Measurements from ENCODE around the gene TPCN1.
"Not testable (repeated sequence)": the region's sequence is repeated elsewhere in the genome, so short reads cannot be mapped to it uniquely, and the experiment has no call there.

Gene TPCN1

GRCh38 chr12:113196582-113196981 lies 24.7 kb upstream of the TPCN1 start:
- DNase-seq (ENCODE audit: low read depth, low spot score), result no peak

- DNase-seq (ENCODE audit: low read depth, low spot score), result no peak
These were observed 24.3 kb upstream of the TPCN1 start for GRCh38 chr12:113196990-113197389.

DNA sequence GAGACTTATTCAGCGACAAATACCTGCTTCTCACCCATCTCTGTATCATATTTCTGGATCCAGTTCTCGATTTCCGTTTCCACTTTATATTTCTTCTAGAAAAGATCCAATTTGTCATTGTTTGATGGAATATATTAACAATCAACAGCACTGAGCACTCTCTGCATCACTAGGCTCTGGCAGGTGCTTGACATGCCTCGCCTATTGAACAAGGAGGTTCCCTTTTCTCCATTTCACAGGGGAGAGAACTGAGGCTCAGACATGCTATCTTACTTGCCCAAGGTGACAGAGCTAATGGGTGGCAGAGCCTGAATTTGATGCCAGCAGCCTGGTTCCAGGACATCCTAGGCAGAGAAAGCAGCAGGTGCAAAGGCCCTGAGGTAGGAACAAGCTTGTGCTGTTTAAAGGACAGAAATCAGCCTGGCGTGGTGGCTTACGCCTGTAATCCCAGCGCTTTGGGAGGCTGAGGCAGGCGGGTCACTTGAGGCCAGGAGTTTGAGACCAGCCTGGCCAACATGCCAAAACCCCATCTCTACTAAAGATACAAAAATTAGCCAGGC lies 23.7 kb upstream of the TPCN1 start:
- DNase-seq (ENCODE audit: low read depth, low spot score), result no peak

GRCh38 chr12:113198296-113198695 lies 23.0 kb upstream of the TPCN1 start:
- no peak for DNase-seq (ENCODE audit: low read depth, low spot score)

GRCh38 chr12:113200021-113200797 lies 21.1 kb upstream of the TPCN1 start:
- no peak for DNase-seq (ENCODE audit: low read depth, low spot score)

DNA sequence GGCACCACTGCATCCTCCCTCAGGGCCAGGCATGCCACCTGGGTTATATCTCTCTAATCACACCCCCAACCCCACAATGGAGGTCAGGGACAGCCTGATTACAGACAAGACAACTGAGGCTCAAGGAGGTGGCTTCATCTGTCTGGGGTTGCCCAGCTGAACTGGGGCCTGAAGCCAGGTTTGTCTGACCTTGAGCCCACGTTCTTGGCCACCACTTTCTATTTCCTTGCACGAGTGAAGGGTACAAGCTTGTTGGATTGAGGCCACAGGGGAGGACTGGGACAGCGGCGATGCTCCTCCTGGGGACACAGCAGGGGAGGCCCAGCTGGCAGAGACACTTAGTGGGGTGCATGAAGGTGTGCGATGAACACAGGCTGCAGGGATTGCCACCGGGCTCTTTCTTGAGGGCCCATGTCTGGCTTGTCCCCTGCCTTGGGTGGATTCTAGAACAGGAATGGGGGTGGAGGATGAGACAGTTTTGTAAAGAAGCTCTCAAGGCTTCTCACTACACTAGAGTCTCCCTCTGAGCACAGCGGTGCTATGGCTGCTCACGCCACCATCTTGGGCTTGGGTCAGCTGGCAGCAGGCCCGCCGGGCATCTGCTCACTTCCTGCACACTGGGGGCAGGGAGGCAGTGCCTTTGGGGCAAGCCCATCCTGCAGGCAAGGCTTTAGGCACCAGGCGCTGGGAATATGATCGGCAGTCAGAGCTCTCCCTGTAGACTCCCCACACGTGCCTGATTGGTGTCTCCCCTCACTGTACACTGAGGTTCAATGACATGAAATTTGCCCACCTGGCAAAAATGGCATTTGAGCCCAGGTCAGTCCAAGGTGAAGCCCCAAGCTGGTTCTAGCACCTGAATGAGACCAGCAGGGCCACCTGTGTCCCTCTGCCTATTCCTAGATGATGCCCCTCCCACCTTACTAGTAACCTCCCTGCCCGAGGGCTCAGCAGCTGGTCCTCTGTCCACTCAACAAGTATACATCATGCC lies 19.8 kb upstream of the TPCN1 start:
- no peak for DNase-seq (ENCODE audit: low read depth, low spot score)

DNA sequence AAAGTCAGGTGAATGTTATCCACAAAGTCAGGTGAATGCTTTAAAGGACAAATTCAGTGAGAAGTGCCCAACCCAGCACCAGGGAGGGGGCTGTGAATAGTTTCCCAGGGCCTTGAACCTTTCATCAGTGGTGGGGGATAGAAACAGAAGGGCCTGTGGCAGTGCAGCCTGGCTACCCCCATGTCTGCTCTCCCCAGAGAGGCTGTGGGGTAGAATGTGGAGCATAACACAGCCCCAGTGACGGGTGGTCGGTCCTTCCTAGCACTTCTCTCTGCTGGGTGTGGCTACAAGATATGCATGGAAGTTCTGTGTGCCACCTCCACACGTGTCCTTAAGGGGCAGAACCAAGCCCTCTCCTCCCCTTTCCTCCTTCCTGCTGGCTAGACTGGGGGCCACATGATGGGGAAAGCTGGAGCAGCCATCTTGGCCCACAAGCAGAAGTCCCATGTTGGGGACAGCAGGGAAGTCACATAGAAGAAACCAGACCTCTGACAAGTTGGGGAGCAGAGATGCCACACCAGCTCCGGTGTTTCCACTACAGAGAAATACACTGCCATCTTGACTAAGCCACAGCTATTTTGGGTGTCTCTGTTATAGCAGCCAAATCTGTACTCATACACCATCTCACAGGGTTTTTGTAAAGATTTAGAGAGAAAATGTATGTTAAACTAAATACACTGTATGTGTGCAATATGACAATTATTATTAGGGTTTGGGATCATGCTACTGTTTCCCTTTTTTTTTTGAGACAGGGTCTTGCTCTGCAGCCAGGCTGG lies 18.8 kb upstream of the TPCN1 start:
- DNase-seq (ENCODE audit: low read depth, low spot score), result no peak

- DNase-seq (ENCODE audit: low read depth, low spot score), result no peak
These were observed 17.2 kb upstream of the TPCN1 start for GRCh38 chr12:113203852-113204760.

- DNase-seq (ENCODE audit: low read depth, low spot score), result no peak
These were observed 16.5 kb upstream of the TPCN1 start for GRCh38 chr12:113204804-113205203.

GRCh38 chr12:113206802-113207201 lies 14.5 kb upstream of the TPCN1 start:
- not testable (repeated sequence) for DNase-seq (ENCODE audit: low read depth, low spot score)

DNA sequence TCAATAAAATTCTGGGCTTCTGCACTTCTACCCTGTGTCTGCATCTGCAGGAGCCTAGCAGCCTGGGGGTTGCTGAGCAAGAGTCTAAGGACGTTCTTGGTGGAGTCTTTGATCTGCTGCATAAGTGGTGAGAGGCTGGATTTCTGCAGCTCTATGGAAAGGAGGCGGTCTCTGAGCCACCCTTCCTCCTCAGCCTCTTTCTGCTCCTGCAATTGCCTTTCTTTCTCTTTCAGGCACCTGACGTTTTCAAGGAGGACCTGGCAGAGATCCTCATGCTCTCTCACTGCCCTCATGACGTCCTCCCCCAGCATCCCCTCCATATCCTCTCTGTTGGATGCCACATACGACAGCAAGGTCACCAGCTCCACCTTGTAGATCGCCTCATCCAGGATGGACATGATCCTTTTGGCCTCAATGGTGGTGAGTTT lies 13.6 kb upstream of the TPCN1 start:
- DNase-seq (ENCODE audit: low read depth, low spot score), result no peak

DNA sequence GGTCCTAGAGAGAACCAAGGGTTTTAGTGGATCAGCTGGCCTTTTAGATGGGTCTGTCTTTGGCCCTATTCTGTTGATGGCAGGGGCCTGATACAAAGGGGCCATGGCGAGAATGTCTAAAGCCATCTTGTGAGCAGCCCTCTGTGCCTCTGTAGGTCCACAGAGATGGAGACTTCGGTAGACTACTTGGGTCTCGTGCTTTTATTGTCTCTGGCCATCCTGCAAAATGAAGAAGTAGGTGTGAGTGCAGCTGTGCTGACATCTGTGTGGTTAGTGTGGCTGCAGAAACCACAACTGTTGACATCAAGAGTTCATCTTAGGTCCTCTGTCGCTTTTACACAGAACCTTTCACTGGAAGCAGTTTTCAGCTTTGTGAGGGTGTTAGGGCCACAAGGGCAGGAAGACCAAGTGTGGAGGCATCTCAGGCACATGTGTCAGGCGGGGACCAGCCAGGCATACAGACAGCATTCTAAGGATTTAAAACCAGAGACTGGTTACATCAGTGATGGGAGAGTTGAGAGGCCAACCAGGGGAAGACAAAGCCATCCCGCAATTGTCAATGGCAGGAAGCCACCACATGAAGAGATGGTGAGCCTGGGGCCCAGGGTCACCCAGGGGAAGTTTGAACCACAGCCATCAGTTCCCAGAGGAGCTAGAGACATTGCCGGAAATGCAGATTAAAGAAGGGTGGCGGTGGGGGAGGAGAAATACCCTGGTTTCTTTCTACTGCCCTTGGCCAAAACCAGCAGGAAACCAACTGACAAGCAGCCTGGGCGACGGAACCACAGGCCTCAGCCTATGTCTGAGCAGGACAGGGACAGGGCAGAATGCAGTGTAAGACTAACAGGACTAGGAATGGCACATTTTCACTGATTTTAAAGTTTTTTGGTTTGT lies 13.0 kb upstream of the TPCN1 start:
- DNase-seq (ENCODE audit: low read depth, low spot score), result no peak

DNA sequence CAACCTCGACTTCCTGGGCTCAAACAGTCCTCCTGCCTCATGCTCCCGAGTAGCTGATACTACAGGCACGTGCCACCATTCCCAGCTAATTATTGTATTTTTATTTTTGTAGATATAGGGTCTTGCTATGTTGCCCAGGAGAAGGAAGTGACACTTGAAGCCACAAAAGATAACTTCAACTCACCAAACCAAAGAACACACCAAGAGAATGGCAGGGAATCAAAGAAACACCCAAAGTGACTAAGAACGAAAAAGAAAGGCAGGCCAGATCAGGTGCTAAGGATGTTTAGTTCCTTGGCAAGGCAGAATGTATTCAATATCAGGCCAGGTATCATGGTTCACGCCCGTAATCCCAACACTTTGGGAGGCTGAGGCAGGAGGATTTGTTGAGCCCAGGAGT lies 10.1 kb upstream of the TPCN1 start:
- no peak for DNase-seq (ENCODE audit: low read depth, low spot score)

DNA sequence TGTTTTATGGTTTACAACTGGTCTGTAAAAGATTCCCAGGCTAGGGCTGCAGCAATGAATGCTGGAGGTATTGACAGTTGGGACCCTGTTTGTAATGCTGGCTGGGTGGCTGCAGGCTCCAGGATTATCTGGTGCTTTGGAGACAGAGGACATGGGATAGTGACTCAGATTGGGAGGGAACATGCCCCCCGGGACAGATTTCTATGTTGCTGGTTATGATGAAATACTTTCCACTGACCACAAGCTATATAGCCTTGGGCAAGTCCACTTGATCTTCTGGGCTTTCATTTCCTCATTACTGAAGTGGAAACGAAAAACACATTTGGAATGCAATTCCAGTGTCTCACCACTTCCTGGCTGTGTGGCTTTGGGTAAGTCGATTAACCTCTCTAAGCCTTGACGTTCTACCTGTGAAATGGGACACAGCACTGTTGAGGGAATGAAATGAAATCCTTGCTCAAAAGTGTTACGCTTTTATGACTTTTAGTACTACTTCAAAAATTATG lies 6.3 kb upstream of the TPCN1 start:
- no peak for DNase-seq (ENCODE audit: low read depth, low spot score)

GRCh38 chr12:113216027-113216426 lies 5.2 kb upstream of the TPCN1 start:
- no peak for DNase-seq (ENCODE audit: low read depth, low spot score)

GRCh38 chr12:113220593-113221180 lies 577 bp upstream of the TPCN1 start:
- no peak for DNase-seq (ENCODE audit: low read depth, low spot score)

GRCh38 chr12:113221997-113222729 lies 899 bp downstream of the TPCN1 start:
- no peak for DNase-seq (ENCODE audit: low read depth, low spot score)
